ENCODE data around the gene SUGCT. TPM values are rescaled to one million over a fixed set of nuclear protein-coding genes. Genes with fewer than 3 reads are reported as not detected.

Gene SUGCT
- total and polyA plus RNA-seq, 9 of the 15 experiments (the other 6 are each of a cell fraction or from before 2014, with no cell fraction given): 0.58 to 2.5 (median 1.4) TPM

- no peak for TF ChIP-seq HDAC2 (IDR thresholded peaks at IDR 0.05)
- no peak for TF ChIP-seq SUPT5H (IDR thresholded peaks at IDR 0.05)
- no peak for TF ChIP-seq BRCA1 (IDR thresholded peaks at IDR 0.05)
- no peak for TF ChIP-seq BRCA1 (CRISPR knock-in tag; IDR thresholded peaks at IDR 0.05)
- TF ChIP-seq ZBTB11 (CRISPR knock-in tag; IDR thresholded peaks at IDR 0.05): no peak
- no peak for DNase-seq (ENCODE audit: extremely low read depth in 1 of 4, low spot score in 3 of 4)
- Histone ChIP-seq H3K27ac (ENCODE audit: extremely low read depth, low read depth, low read length) (no peak overlapping the region), H3K4me2 (ENCODE audit: insufficient read depth, low read length) (no peak overlapping the region), H3K4me3 (no peak overlapping the region), H3K79me2 (ENCODE audit: control insufficient read depth, insufficient read depth, low read length) (no peaks in the 10 kb centered on the region), H4K20me1 (replicated peaks; ENCODE audit: control insufficient read depth, insufficient read depth, low read length) (no peaks in the 10 kb centered on the region), H3K27me3 (ENCODE audit: control insufficient read depth in 2 of 2, insufficient read depth in 2 of 2, low read length in 2 of 2) (no peaks in the 10 kb centered on the region), H2AFZ (ENCODE audit: low read depth, low read length) (no peak overlapping the region), H3K4me1 (replicated peaks in 1 of 2; ENCODE audit: control insufficient read depth in 2 of 2, insufficient read depth in 2 of 2, low read length in 2 of 2) (no peaks in the 10 kb centered on the region), H3K9ac (ENCODE audit: insufficient read depth in 1 of 2, low read depth in 2 of 2, low read length in 2 of 2) (no peak overlapping the region), H3K9me1 (ENCODE audit: control insufficient read depth, insufficient read depth, low read length) (no peaks in the 10 kb centered on the region), H3K9me3 (replicated peaks; ENCODE audit: control insufficient read depth, insufficient read depth, low read depth, low read length) (no peaks in the 10 kb centered on the region), H3K36me3 (ENCODE audit: control insufficient read depth, insufficient read depth, low read length) (no peaks in the 10 kb centered on the region)
- in situ Hi-C loops (cut with MboI): no loop called here
- FAIRE-seq: no peak
- ChIA-PET POLR2A (no interaction called here), CTCF (ENCODE audit: low intra/inter-chr PET ratio) (no interaction called here)
- no peak for ATAC-seq
- intact Hi-C loops (cut with micrococcal nuclease): no loop called here
- no TSS peak for BruUV-seq (replicated peaks)
Measured at GRCh38 chr7:40716052-40716451, 581.2 kb downstream of the SUGCT start.

Measured in K562 (cell line).